Measurements from ENCODE around the gene ST7. TPM values are rescaled to one million over a fixed set of nuclear protein-coding genes. Genes with fewer than 3 reads are reported as not detected.

Gene ST7
- total and polyA plus RNA-seq, 2 of the 13 experiments (the other 11 are each of a cell fraction or from before 2014, with no cell fraction given), result 17.3 to 23.5 TPM

DNA sequence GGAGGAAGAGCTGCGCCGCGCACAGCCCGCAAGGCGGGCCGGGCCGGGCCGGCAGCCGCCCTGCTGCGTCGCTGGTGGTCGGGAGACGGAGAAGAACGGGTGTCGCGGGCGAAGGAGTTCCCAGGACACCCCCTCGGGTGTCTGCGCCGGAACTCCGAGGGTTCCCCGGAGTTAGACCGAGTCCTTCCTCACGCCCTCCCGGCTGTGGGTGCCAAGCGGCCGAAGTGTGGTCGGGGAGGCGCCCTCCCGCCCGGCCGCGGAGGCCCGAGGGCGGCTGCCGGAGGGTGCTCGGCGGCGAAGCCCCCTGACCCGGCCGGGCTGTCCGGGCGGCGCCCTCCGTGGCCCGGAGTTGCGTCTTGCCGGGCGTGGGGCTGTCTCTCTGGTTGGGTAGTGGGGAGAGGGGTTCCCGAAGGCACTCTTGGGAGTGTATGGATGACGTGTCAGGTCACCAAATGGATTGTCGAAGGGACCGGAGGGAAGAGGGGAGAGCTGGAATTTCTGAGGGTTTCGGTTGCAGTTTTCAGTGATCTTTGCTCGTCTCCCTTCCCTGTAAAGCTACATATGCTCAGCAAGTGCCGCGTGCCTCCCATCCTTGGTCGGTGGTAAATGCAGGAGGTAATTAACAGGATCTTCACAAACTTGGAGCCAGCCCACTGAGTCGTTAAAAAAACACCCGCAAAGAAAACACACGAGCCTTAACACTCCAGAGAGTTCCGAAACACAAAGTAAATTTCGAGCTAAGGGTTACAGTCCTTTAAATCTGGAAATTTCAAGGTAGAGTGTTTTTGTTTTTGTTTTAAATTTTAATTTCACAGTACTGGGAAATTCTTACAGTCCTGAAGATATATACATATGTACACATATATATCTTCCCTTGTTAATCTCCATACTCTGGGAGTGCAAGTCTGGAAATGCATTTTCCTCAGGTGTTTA, 871 bp downstream of the ST7 start (continued):
- TF ChIP-seq KDM5B (CRISPR knock-in tag; IDR thresholded peaks at IDR 0.05; ENCODE audit: borderline replicate concordance) (no peak), GLI4 (CRISPR knock-in tag; IDR thresholded peaks at IDR 0.05; ENCODE audit: borderline replicate concordance) (no peak), AGO2 (optimal IDR thresholded peaks at IDR 0.05; ENCODE audit: low read depth, low read length) (peak; percentile 90), SRSF1 (optimal IDR thresholded peaks at IDR 0.05; ENCODE audit: low read depth, low read length) (no peak), SYNCRIP (IDR thresholded peaks at IDR 0.05; ENCODE audit: insufficient read depth, low read depth, low read length) (no peak), TBX3 (IDR thresholded peaks at IDR 0.05; ENCODE audit: borderline replicate concordance) (no peak), CAMTA2 (CRISPR knock-in tag; IDR thresholded peaks at IDR 0.05; ENCODE audit: borderline replicate concordance) (no peak), ZFAT (CRISPR knock-in tag; conservative IDR thresholded peaks at IDR 0.05) (no peak), DPF2 (CRISPR knock-in tag; IDR thresholded peaks at IDR 0.05; ENCODE audit: borderline replicate concordance, low read depth) (no peak), DNMT3B (CRISPR knock-in tag; conservative IDR thresholded peaks at IDR 0.05) (no peak), JDP2 (CRISPR knock-in tag; IDR thresholded peaks at IDR 0.05; ENCODE audit: borderline replicate concordance) (no peak), POLR2A (IDR thresholded peaks at IDR 0.05; ENCODE audit: insufficient read depth in 1 of 2, low read depth in 2 of 2, low read length in 2 of 2) (peak; percentile 32 to 81; a peak in 3 of 4 replicates), HIVEP1 (CRISPR knock-in tag; IDR thresholded peaks at IDR 0.05) (no peak), MEIS2 (CRISPR knock-in tag; IDR thresholded peaks at IDR 0.05) (peak; percentile 5), MXI1 (IDR thresholded peaks at IDR 0.05; ENCODE audit: borderline replicate concordance, low read depth, low read length) (0 out of 3 replicates have a peak, but pooled peaks have one; percentile 10), KAT7 (CRISPR knock-in tag; IDR thresholded peaks at IDR 0.05; ENCODE audit: borderline replicate concordance) (no peak; the same call in 1 of the 2 replicates), ZNF546 (CRISPR knock-in tag; conservative IDR thresholded peaks at IDR 0.05) (0 out of 2 replicates have a peak, but pooled peaks have one; percentile 37), ZNF33B (CRISPR knock-in tag; IDR thresholded peaks at IDR 0.05) (no peak)
- TF ChIP-seq, protein P1, sequence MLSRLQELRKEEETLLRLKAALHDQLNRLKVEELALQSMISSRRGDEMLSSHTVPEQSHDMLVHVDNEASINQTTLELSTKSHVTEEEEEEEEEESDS (CRISPR knock-in tag; IDR thresholded peaks at IDR 0.05; ENCODE audit: borderline replicate concordance), result no peak
- TF ChIP-seq, protein P2, sequence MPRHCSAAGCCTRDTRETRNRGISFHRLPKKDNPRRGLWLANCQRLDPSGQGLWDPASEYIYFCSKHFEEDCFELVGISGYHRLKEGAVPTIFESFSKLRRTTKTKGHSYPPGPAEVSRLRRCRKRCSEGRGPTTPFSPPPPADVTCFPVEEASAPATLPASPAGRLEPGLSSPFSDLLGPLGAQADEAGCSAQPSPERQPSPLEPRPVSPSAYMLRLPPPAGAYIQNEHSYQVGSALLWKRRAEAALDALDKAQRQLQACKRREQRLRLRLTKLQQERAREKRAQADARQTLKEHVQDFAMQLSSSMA (CRISPR knock-in tag; IDR thresholded peaks at IDR 0.05), result no peak
- TF ChIP-seq, protein P3, sequence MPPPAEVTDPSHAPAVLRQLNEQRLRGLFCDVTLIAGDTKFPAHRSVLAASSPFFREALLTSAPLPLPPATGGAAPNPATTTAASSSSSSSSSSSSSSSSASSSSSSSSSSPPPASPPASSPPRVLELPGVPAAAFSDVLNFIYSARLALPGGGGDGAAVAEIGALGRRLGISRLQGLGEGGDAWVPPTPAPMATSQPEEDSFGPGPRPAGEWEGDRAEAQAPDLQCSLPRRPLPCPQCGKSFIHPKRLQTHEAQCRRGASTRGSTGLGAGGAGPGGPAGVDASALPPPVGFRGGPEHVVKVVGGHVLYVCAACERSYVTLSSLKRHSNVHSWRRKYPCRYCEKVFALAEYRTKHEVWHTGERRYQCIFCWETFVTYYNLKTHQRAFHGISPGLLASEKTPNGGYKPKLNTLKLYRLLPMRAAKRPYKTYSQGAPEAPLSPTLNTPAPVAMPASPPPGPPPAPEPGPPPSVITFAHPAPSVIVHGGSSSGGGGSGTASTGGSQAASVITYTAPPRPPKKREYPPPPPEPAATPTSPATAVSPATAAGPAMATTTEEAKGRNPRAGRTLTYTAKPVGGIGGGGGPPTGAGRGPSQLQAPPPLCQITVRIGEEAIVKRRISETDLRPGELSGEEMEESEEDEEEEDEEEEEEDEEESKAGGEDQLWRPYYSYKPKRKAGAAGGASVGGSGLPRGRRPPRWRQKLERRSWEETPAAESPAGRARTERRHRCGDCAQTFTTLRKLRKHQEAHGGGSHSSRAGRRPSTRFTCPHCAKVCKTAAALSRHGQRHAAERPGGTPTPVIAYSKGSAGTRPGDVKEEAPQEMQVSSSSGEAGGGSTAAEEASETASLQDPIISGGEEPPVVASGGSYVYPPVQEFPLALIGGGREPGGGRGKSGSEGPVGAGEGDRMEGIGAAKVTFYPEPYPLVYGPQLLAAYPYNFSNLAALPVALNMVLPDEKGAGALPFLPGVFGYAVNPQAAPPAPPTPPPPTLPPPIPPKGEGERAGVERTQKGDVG (CRISPR knock-in tag; IDR thresholded peaks at IDR 0.05; ENCODE audit: borderline replicate concordance), result no peak
- TF ChIP-seq, protein P4, sequence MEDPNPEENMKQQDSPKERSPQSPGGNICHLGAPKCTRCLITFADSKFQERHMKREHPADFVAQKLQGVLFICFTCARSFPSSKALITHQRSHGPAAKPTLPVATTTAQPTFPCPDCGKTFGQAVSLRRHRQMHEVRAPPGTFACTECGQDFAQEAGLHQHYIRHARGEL (CRISPR knock-in tag; IDR thresholded peaks at IDR 0.05), result no peak
- TF ChIP-seq, protein P5, sequence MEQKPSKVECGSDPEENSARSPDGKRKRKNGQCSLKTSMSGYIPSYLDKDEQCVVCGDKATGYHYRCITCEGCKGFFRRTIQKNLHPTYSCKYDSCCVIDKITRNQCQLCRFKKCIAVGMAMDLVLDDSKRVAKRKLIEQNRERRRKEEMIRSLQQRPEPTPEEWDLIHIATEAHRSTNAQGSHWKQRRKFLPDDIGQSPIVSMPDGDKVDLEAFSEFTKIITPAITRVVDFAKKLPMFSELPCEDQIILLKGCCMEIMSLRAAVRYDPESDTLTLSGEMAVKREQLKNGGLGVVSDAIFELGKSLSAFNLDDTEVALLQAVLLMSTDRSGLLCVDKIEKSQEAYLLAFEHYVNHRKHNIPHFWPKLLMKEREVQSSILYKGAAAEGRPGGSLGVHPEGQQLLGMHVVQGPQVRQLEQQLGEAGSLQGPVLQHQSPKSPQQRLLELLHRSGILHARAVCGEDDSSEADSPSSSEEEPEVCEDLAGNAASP (CRISPR knock-in tag; IDR thresholded peaks at IDR 0.05; ENCODE audit: borderline replicate concordance), result no peak
